K562 (cell line): ENCODE results near the gene GAB2. TPM values are rescaled to one million over a fixed set of nuclear protein-coding genes. Genes with fewer than 3 reads are reported as not detected.

ENCODE experiments used
- ARID3A ChIP-seq: IDR thresholded peaks from 2 replicates; pipeline ENCODE4 v1.6.1; 2012; ENCODE audit warnings: low read depth, low read length, improper control_type of control experiment, borderline replicate concordance
- BCL6 ChIP-seq: fragments of 250-450 bp; sonication (Bioruptor Pico); IDR thresholded peaks from 2 replicates; pipeline ENCODE4 v1.4.0; 2020
- BHLHE40 ChIP-seq: IDR thresholded peaks from 2 replicates; pipeline ENCODE4 v1.6.1; 2011; ENCODE audit warnings: low read length, improper control_type of control experiment
- DACH1 ChIP-seq: fragments of 450-650 bp; IDR thresholded peaks from 2 replicates; pipeline ENCODE4 v1.6.1; 2018; ENCODE audit not compliant: partially characterized antibody
- GTF2F1 ChIP-seq: IDR thresholded peaks from 2 replicates; pipeline ENCODE4 v1.6.1; 2011; ENCODE audit warnings: low read depth, low read length, improper control_type of control experiment
- HIVEP1 ChIP-seq: fragments of 250-450 bp; sonication (Bioruptor Pico); IDR thresholded peaks from 2 replicates; pipeline ENCODE4 v1.4.0; 2020; ENCODE audit warnings: mild to moderate bottlenecking
- HOMEZ ChIP-seq: fragments of 250-450 bp; sonication (Bioruptor Pico); IDR thresholded peaks from 2 replicates; pipeline ENCODE4 v1.4.0; 2020; ENCODE audit warnings: mild to moderate bottlenecking, moderate library complexity
- MCM7 ChIP-seq, 2 experiments: fragments of 450-650 bp; IDR thresholded peaks; 2 replicates each; pipeline ENCODE4 v1.6.1; 2016 to 2018
- POLR2A ChIP-seq: fragments of 450-650 bp; conservative IDR thresholded peaks from 2 replicates; pipeline ENCODE4 v1.6.1; 2016
- POLR3G ChIP-seq: IDR thresholded peaks from 2 replicates; pipeline ENCODE4 v1.6.1; 2011; ENCODE audit not compliant: insufficient read length, insufficient replicate concordance; ENCODE audit errors: extremely low read depth
- RHOXF2B ChIP-seq: fragments of 250-450 bp; sonication (Bioruptor Pico); conservative IDR thresholded peaks from 2 replicates; pipeline ENCODE4 v1.5.1; 2021
- SRSF9 ChIP-seq: fragments of 200-400 bp; formaldehyde crosslinking; IDR thresholded peaks from 2 replicates; pipeline ENCODE4 v1.6.1; 2017; ENCODE audit warnings: low read depth, low read length, borderline replicate concordance
- U2AF2 ChIP-seq: fragments of 200-400 bp; formaldehyde crosslinking; optimal IDR thresholded peaks from 2 replicates; pipeline ENCODE3; 2017; ENCODE audit warnings: low read depth, mild to moderate bottlenecking, low read length
- YY1 ChIP-seq, 3 experiments: IDR thresholded peaks; 2 replicates each; pipeline ENCODE4 v1.6.1; 2011; ENCODE audit warnings: low read length in 2 of 3, mild to moderate bottlenecking in 2 of 3, moderate library complexity in 2 of 3, borderline replicate concordance in 1 of 3, control low read depth in 1 of 3, low read depth in 1 of 3; ENCODE audit not compliant: insufficient read depth in 3 of 3, insufficient replicate concordance in 2 of 3, control insufficient read depth in 1 of 3, insufficient read length in 1 of 3; ENCODE audit errors: extremely low read depth in 1 of 3
- ZFP1 ChIP-seq: fragments of 450-650 bp; formaldehyde crosslinking; IDR thresholded peaks from 2 replicates; pipeline ENCODE4 v1.4.0; 2020; ENCODE audit warnings: mild to moderate bottlenecking, mixed read lengths
- ZKSCAN3 ChIP-seq: fragments of 250-450 bp; sonication (Bioruptor Pico); IDR thresholded peaks from 2 replicates; pipeline ENCODE4 v1.4.0; 2020
- ZNF589 ChIP-seq: fragments of 200-800 bp; sonication (Bioruptor generic); IDR thresholded peaks from 2 replicates; pipeline ENCODE4 v1.6.1; 2016; ENCODE audit warnings: low read depth, missing genetic modification characterization, missing compliant biosample characterization
- polyA plus RNA-seq, 8 experiments: library from polyadenylated mRNA; depleted of rRNA in 4 of 8; stranded (reverse) in 5 of 8; unstranded in 3 of 8; fragments of >200 nt; fragmentation: Nextera tagmentation in 2 of 8; fragmentation: Illumina TruSeq in 1 of 8; extraction: Ambion mirVana in 2 of 8; extraction: Trizol in 1 of 8; gene quantifications; 2 replicates each; pipeline versions ENCODE4 v1.2.1 to v1.2.3, GENCODE V29; 2011 to 2014; ENCODE audit warnings: inconsistent platforms in 1 of 8, missing spikeins in 1 of 8
- total RNA-seq, 7 experiments: library from RNA; depleted of rRNA in 6 of 7; stranded (reverse); fragments of >200 nt in 6 of 7; fragmentation: Illumina TruSeq in 2 of 7; extraction: Trizol in 2 of 7; gene quantifications; 2 replicates each; pipeline versions ENCODE4 v1.2.1 to v1.2.3, GENCODE V29; 2011 to 2021; ENCODE audit warnings: low replicate concordance in 1 of 7
- TF ChIP-seq, protein P1 (sequence below), 2 experiments: IDR thresholded peaks; 2 replicates each; pipeline ENCODE4 v1.6.1; 2012; ENCODE audit warnings: improper control_type of control experiment in 2 of 2, low read depth in 2 of 2, low read length in 2 of 2, borderline replicate concordance in 1 of 2
- TF ChIP-seq, protein P2 (sequence below): sonication (generic); formaldehyde crosslinking; IDR thresholded peaks from 2 replicates; pipeline ENCODE4 v1.8.0; 2022; ENCODE audit warnings: mild to moderate bottlenecking, missing genetic modification reagents
- TF ChIP-seq, protein P3 (sequence below): sonication (generic); formaldehyde crosslinking; IDR thresholded peaks from 2 replicates; pipeline ENCODE4 v1.8.1; 2023; ENCODE audit warnings: mild to moderate bottlenecking, missing genetic modification reagents, moderate library complexity

GAB2 gene
- total and polyA plus RNA-seq, 9 of the 15 experiments (the other 6 are each of a cell fraction or from before 2014, with no cell fraction given), result 2.3 to 35.2 (median 16.1) TPM

- TF ChIP-seq MCM7 (IDR thresholded peaks at IDR 0.05) (no peak), RHOXF2B (CRISPR knock-in tag) (no peak), ZKSCAN3 (CRISPR knock-in tag) (no peak), ZFP1 (CRISPR knock-in tag) (no peak), U2AF2 (no peak), HIVEP1 (CRISPR knock-in tag) (no peak), HOMEZ (CRISPR knock-in tag) (no peak), POLR2A (peak; percentile 76), ZNF589 (CRISPR knock-in tag) (0 out of 2 replicates have a peak, but pooled peaks have one; percentile 84), YY1 (IDR thresholded peaks at IDR 0.05; ENCODE audit: borderline replicate concordance in 1 of 3, control insufficient read depth in 1 of 3, extremely low read depth in 1 of 3, insufficient read depth in 3 of 3, insufficient read length in 1 of 3, insufficient replicate concordance in 2 of 3, low read depth in 1 of 3, low read length in 2 of 3) (peak in 2 of 3 experiments; percentile 15 to 56), DACH1 (peak; percentile 74), BCL6 (CRISPR knock-in tag) (no peak), ARID3A (peak; percentile 27; the same call in 1 of the 2 replicates), POLR3G (no peak), GTF2F1 (no peak), BHLHE40 (peak; percentile 95), SRSF9 (no peak)
- TF ChIP-seq, protein P1, sequence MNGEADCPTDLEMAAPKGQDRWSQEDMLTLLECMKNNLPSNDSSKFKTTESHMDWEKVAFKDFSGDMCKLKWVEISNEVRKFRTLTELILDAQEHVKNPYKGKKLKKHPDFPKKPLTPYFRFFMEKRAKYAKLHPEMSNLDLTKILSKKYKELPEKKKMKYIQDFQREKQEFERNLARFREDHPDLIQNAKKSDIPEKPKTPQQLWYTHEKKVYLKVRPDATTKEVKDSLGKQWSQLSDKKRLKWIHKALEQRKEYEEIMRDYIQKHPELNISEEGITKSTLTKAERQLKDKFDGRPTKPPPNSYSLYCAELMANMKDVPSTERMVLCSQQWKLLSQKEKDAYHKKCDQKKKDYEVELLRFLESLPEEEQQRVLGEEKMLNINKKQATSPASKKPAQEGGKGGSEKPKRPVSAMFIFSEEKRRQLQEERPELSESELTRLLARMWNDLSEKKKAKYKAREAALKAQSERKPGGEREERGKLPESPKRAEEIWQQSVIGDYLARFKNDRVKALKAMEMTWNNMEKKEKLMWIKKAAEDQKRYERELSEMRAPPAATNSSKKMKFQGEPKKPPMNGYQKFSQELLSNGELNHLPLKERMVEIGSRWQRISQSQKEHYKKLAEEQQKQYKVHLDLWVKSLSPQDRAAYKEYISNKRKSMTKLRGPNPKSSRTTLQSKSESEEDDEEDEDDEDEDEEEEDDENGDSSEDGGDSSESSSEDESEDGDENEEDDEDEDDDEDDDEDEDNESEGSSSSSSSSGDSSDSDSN (IDR thresholded peaks at IDR 0.05; ENCODE audit: borderline replicate concordance in 1 of 2, low read depth in 2 of 2, low read length in 2 of 2), result peak; percentile 96 to 98
- TF ChIP-seq, protein P2, sequence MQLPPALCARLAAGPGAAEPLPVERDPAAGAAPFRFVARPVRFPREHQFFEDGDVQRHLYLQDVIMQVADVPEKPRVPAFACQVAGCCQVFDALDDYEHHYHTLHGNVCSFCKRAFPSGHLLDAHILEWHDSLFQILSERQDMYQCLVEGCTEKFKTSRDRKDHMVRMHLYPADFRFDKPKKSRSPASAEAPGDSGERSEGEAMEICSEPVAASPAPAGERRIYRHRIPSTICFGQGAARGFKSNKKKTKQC, result no peak
- TF ChIP-seq, protein P3, sequence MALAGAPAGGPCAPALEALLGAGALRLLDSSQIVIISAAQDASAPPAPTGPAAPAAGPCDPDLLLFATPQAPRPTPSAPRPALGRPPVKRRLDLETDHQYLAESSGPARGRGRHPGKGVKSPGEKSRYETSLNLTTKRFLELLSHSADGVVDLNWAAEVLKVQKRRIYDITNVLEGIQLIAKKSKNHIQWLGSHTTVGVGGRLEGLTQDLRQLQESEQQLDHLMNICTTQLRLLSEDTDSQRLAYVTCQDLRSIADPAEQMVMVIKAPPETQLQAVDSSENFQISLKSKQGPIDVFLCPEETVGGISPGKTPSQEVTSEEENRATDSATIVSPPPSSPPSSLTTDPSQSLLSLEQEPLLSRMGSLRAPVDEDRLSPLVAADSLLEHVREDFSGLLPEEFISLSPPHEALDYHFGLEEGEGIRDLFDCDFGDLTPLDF (CRISPR knock-in tag), result peak; percentile 66; the same call in 1 of the 2 replicates
These were observed 1.1 kb downstream of the GAB2 start (continued) for GRCh38 chr11:78416285-78417174.
